Gastrocnemius medialis (tissue), 4 donors: ENCODE data around the gene PPP3CA.

Experiments
- POLR2A ChIP-seq, 2 donors: fragments of 450-650 bp; IDR thresholded peaks; one replicate each; pipeline ENCODE4 v1.6.1; 2017; ENCODE audit warnings: antibody characterized with exemption in 2 of 2, mild to moderate bottlenecking in 2 of 2, moderate library complexity in 2 of 2
- TF ChIP-seq, protein P1 (sequence below), 5 experiments: fragments of 450-650 bp in 3 of 5; fragments of 200-600 bp in 2 of 5; sonication (generic) in 2 of 5; IDR thresholded peaks in 4 of 5; conservative IDR thresholded peaks in 1 of 5; 1 replicate in 4 of 5; 2 replicates in 1 of 5; pipeline ENCODE4 v1.5.1; 2016 to 2019; ENCODE audit warnings: antibody characterized with exemption in 5 of 5, mild to moderate bottlenecking in 3 of 5, moderate library complexity in 3 of 5

DNA sequence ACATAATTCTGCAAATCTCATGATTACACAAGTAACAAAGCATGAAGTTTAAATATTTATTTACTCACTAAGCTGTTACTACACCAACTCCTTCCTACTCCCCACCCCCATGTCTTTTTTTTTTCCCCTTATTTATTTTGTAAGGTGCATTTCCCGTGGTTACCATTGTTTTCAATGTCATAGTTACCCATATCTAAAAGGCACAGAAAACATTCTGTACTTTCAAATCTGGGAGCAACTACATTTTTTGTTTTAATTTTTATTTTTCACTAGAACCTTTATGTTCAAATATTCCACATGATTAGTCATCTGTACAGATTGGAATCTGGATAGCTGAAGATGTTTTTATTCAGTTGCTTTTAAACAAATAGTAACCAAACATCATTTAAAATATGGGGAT is 62.8 kb downstream of the PPP3CA start:
- TF ChIP-seq, protein P1, sequence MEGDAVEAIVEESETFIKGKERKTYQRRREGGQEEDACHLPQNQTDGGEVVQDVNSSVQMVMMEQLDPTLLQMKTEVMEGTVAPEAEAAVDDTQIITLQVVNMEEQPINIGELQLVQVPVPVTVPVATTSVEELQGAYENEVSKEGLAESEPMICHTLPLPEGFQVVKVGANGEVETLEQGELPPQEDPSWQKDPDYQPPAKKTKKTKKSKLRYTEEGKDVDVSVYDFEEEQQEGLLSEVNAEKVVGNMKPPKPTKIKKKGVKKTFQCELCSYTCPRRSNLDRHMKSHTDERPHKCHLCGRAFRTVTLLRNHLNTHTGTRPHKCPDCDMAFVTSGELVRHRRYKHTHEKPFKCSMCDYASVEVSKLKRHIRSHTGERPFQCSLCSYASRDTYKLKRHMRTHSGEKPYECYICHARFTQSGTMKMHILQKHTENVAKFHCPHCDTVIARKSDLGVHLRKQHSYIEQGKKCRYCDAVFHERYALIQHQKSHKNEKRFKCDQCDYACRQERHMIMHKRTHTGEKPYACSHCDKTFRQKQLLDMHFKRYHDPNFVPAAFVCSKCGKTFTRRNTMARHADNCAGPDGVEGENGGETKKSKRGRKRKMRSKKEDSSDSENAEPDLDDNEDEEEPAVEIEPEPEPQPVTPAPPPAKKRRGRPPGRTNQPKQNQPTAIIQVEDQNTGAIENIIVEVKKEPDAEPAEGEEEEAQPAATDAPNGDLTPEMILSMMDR (IDR thresholded peaks at IDR 0.05 in 4 of 5, conservative IDR thresholded peaks at IDR 0.05 in 1 of 5) = no peak
- TF ChIP-seq POLR2A (IDR thresholded peaks at IDR 0.05) = no peak
